Mucosa of gallbladder (tissue), 1 donor: ENCODE results near the gene GON7. TPM values are rescaled to one million over a fixed set of nuclear protein-coding genes. Genes with fewer than 3 reads are reported as not detected.
"Not testable (repeated sequence)": the region's sequence is repeated elsewhere in the genome, so short reads cannot be mapped to it uniquely, and the experiment has no call there.

Experiments
- DNase-seq: peaks from one replicate; pipeline ENCODE4 v3.0.0-alpha.2; 2020; ENCODE audit warnings: low spot score
- total RNA-seq: library from RNA; stranded (reverse); gene quantifications from one replicate; pipeline ENCODE4 v1.2.1, GENCODE V29; 2021
- donor health status: DM: no; HTN: no; CAD: no.

Gene GON7
- total RNA-seq = 12.3 TPM

GRCh38 chr14:93206793-93207467 lies at the start of gene GON7, which contains the start of gene UBR7:
Gene GON7 (minus strand): TSS chr14:93207065. CDS start chr14:93207037, 28 bp downstream.
Gene UBR7 (plus strand): TSS chr14:93207256. CDS start chr14:93207292, 36 bp downstream.
- peak; percentile 96 for DNase-seq

GRCh38 chr14:93249128-93249831 lies 42.4 kb upstream of the GON7 start:
- no peak for DNase-seq

- DNase-seq = no peak
Observed at GRCh38 chr14:93246534-93246933, 39.7 kb upstream of the GON7 start.

GRCh38 chr14:93245764-93246420 lies 39.0 kb upstream of the GON7 start:
- DNase-seq = no peak

- no peak for DNase-seq
Observed at GRCh38 chr14:93240678-93241000, 33.8 kb upstream of the GON7 start.

GRCh38 chr14:93239869-93240677 lies 33.2 kb upstream of the GON7 start:
- DNase-seq = no peak

GRCh38 chr14:93234798-93235197 lies 27.9 kb upstream of the GON7 start:
- DNase-seq = no peak

- DNase-seq = not testable (repeated sequence)
Observed at GRCh38 chr14:93233078-93233477, 26.2 kb upstream of the GON7 start.

GRCh38 chr14:93232159-93232558 lies 25.3 kb upstream of the GON7 start:
- DNase-seq = no peak

- DNase-seq = peak; percentile 17
Observed at GRCh38 chr14:93231129-93231979, 24.5 kb upstream of the GON7 start.

- DNase-seq = no peak
Observed at GRCh38 chr14:93230539-93230938, 23.7 kb upstream of the GON7 start.

GRCh38 chr14:93228550-93228949 lies 21.7 kb upstream of the GON7 start:
- no peak for DNase-seq

GRCh38 chr14:93223565-93223964 lies 16.7 kb upstream of the GON7 start:
- no peak for DNase-seq

GRCh38 chr14:93220509-93220908 lies 13.6 kb upstream of the GON7 start:
- DNase-seq = no peak

- DNase-seq = peak; percentile 55
Observed at GRCh38 chr14:93219103-93219726, 12.3 kb upstream of the GON7 start.

- DNase-seq = no peak
Observed at GRCh38 chr14:93214598-93214997, 7.7 kb upstream of the GON7 start.

GRCh38 chr14:93212432-93212831 lies 5.6 kb upstream of the GON7 start:
- DNase-seq = no peak

- DNase-seq = peak; percentile 35
Observed at GRCh38 chr14:93207468-93208308, 823 bp upstream of the GON7 start.

- no peak for DNase-seq
Observed at GRCh38 chr14:93201155-93201704, 5.6 kb downstream of the GON7 start.
